ENCODE data around the gene AQP1.

The AQP1 gene

GRCh38 chr7:30894866-30895605 lies 16.6 kb upstream of the AQP1 start:
- DNase-seq: no peak
- H3K4me3 ChIP-seq (ENCODE audit: low read depth, low read length): no peak overlapping the region
- H3K36me3 ChIP-seq: no peaks in the 10 kb centered on the region
- H3K9me3 ChIP-seq: no peaks in the 10 kb centered on the region
- H3K4me1 ChIP-seq: no peaks in the 10 kb centered on the region; the same call in 1 of the 2 replicates
- no peaks in the 10 kb centered on the region for H3K27me3 ChIP-seq
- peak; percentile 13; the same call in 1 of the 2 replicates for TF ChIP-seq CTCF (IDR thresholded peaks at IDR 0.05; ENCODE audit: low read depth, low read length)

- no peaks in the 10 kb centered on the region for H3K36me3 ChIP-seq
- H3K4me3 ChIP-seq (ENCODE audit: low read depth, low read length): no peak overlapping the region
- H3K9me3 ChIP-seq: no peaks in the 10 kb centered on the region
- no peak for TF ChIP-seq CTCF (IDR thresholded peaks at IDR 0.05; ENCODE audit: low read depth, low read length)
- DNase-seq: no peak
- H3K4me1 ChIP-seq: no peaks in the 10 kb centered on the region; the same call in 1 of the 2 replicates
- H3K27me3 ChIP-seq: no peaks in the 10 kb centered on the region
Measured at GRCh38 chr7:30896036-30896435, 15.6 kb upstream of the AQP1 start.

GRCh38 chr7:30896783-30897637 lies 14.6 kb upstream of the AQP1 start:
- Histone ChIP-seq H3K4me1 (no peaks in the 10 kb centered on the region; the same call in 1 of the 2 replicates), H3K27me3 (no peaks in the 10 kb centered on the region), H3K4me3 (ENCODE audit: low read depth, low read length) (no peak overlapping the region), H3K36me3 (no peaks in the 10 kb centered on the region), H3K9me3 (no peaks in the 10 kb centered on the region)
- TF ChIP-seq CTCF (IDR thresholded peaks at IDR 0.05; ENCODE audit: low read depth, low read length): no peak
- no peak for DNase-seq

GRCh38 chr7:30897770-30898169 lies 13.9 kb upstream of the AQP1 start:
- DNase-seq: no peak
- Histone ChIP-seq H3K4me3 (ENCODE audit: low read depth, low read length) (no peak overlapping the region), H3K36me3 (no peaks in the 10 kb centered on the region), H3K27me3 (no peaks in the 10 kb centered on the region), H3K4me1 (no peaks in the 10 kb centered on the region; the same call in 1 of the 2 replicates), H3K9me3 (no peaks in the 10 kb centered on the region)
- no peak for TF ChIP-seq CTCF (IDR thresholded peaks at IDR 0.05; ENCODE audit: low read depth, low read length)

- Histone ChIP-seq H3K4me3 (ENCODE audit: low read depth, low read length) (no peak overlapping the region), H3K36me3 (no peaks in the 10 kb centered on the region), H3K9me3 (no peaks in the 10 kb centered on the region), H3K27me3 (no peaks in the 10 kb centered on the region), H3K4me1 (no peaks in the 10 kb centered on the region; the same call in 1 of the 2 replicates)
- TF ChIP-seq CTCF (IDR thresholded peaks at IDR 0.05; ENCODE audit: low read depth, low read length): no peak
- DNase-seq: no peak
Measured at GRCh38 chr7:30898411-30898810, 13.2 kb upstream of the AQP1 start.
